Panc1 (cell line): Measurements from ENCODE around the gene LIPE. TPM values are rescaled to one million over a fixed set of nuclear protein-coding genes. Genes with fewer than 3 reads are reported as not detected.

ENCODE experiments used
- ATAC-seq: fragments of 200-7000 bp; cut with Tn5 transposase; 2 replicates; pipeline ENCODE4 v1.9.1; 2020; ENCODE audit warnings: mild to moderate bottlenecking, moderate library complexity
- BruUV-seq: library from RNA; stranded (reverse); fragments of 400-500 nt; replicated peaks from 2 replicates; lab custom pipeline; 2021; lab: Mats Ljungman, UMichigan
- CTCF ChIA-PET: fragments of 300-600 bp; sonication (Branson Sonifier 250); formaldehyde crosslinking; loops from one replicate; lab custom pipeline; 2022; ENCODE audit warnings: antibody characterized with exemption; lab: Charles Lee
- POLR2A ChIA-PET: fragments of 300-600 bp; sonication (Branson Sonifier 250); formaldehyde crosslinking; loops from one replicate; lab custom pipeline; 2022; ENCODE audit warnings: antibody characterized with exemption; lab: Charles Lee
- DNase-seq: peaks from one replicate; pipeline ENCODE4 v3.0.0-alpha.2; 2010; ENCODE audit warnings: low read depth, low spot score
- H3K27ac ChIP-seq: 2 replicates; pipeline ENCODE4 v1.5.1; 2011; ENCODE audit warnings: mild to moderate bottlenecking, low read length, inconsistent platforms
- H3K27me3 ChIP-seq: fragments of 200-500 bp; sonication (Bioruptor generic); 2 replicates; pipeline ENCODE4 v1.6.0; 2014; ENCODE audit warnings: low read length, inconsistent platforms; ENCODE audit not compliant: control insufficient read depth, insufficient read depth
- H3K36me3 ChIP-seq: fragments of 200-500 bp; sonication (Bioruptor generic); 2 replicates; pipeline ENCODE4 v1.5.1; 2014; ENCODE audit warnings: inconsistent platforms, mild to moderate bottlenecking, low read length, moderate library complexity; ENCODE audit not compliant: control insufficient read depth, insufficient read depth
- H3K4me1 ChIP-seq: 2 replicates; pipeline ENCODE4 v1.5.1; 2011; ENCODE audit warnings: inconsistent platforms, mild to moderate bottlenecking, low read length, moderate library complexity; ENCODE audit not compliant: control insufficient read depth, insufficient read depth
- H3K4me3 ChIP-seq, 2 experiments: 2 replicates each; pipeline ENCODE4 v1.5.1; 2011 to 2012; ENCODE audit warnings: low read depth in 2 of 2, low read length in 2 of 2, mild to moderate bottlenecking in 2 of 2, inconsistent platforms in 1 of 2, moderate library complexity in 1 of 2
- H3K9me3 ChIP-seq: fragments of 200-500 bp; sonication (Bioruptor generic); 2 replicates; pipeline ENCODE4 v1.5.1; 2014; ENCODE audit warnings: low read depth, mild to moderate bottlenecking, inconsistent platforms, low read length, moderate library complexity; ENCODE audit not compliant: control insufficient read depth, insufficient read depth
- CTCF ChIP-seq: fragments of 450-650 bp; IDR thresholded peaks from 2 replicates; pipeline ENCODE4 v1.5.1; 2017; ENCODE audit warnings: mild to moderate bottlenecking
- POLR2AphosphoS5 ChIP-seq: IDR thresholded peaks from 2 replicates; pipeline ENCODE4 v1.6.1; 2012; ENCODE audit warnings: mild to moderate bottlenecking, low read depth, low read length, moderate library complexity
- REST ChIP-seq, 2 experiments: IDR thresholded peaks; 2 replicates each; pipeline ENCODE4 v1.6.1; 2011 to 2012; ENCODE audit warnings: low read depth in 2 of 2, control low read depth in 1 of 2, low read length in 1 of 2, mild to moderate bottlenecking in 1 of 2, moderate library complexity in 1 of 2; ENCODE audit not compliant: insufficient read depth in 1 of 2
- SIN3A ChIP-seq: IDR thresholded peaks from 2 replicates; pipeline ENCODE4 v1.6.1; 2012; ENCODE audit warnings: low read depth, mild to moderate bottlenecking, low read length, moderate library complexity, borderline replicate concordance; ENCODE audit not compliant: insufficient read depth
- TCF7L2 ChIP-seq: IDR thresholded peaks from 2 replicates; pipeline ENCODE4 v1.6.1; 2011; ENCODE audit warnings: mild to moderate bottlenecking, low read depth, low read length, inconsistent platforms
- in situ Hi-C: cut with HindIII; loops from 2 replicates; pipeline ENCODE4 v1.10.0; 2016; ENCODE audit warnings: low sequenced_read_pairs, low pct_unique_long_range_greater_than_20kb
- intact Hi-C: fragments of 100-400 bp; cut with micrococcal nuclease; formaldehyde crosslinking; loops from one replicate; pipeline ENCODE4 v1.10.0; 2022; ENCODE audit not compliant: unreplicated experiment
- total RNA-seq: library from RNA; stranded (reverse); gene quantifications from one replicate; pipeline ENCODE4 v1.2.1, GENCODE V29; 2021; ENCODE audit not compliant: unreplicated experiment

LIPE gene
- total RNA-seq, 1 experiment from 2014 or later = 3.4 TPM

- BruUV-seq = no TSS peak
- intact Hi-C loops = no loop called here
- Histone ChIP-seq H3K4me1 (no peaks in the 10 kb centered on the region), H3K9me3 (no peaks in the 10 kb centered on the region), H3K27me3 (no peaks in the 10 kb centered on the region), H3K36me3 (no peaks in the 10 kb centered on the region), H3K27ac (no peak overlapping the region), H3K4me3 (no peak overlapping the region)
- TF ChIP-seq REST (IDR thresholded peaks at IDR 0.05; ENCODE audit: insufficient read depth in 1 of 2, low read depth in 2 of 2, low read length in 1 of 2) = no peak
- no peak for TF ChIP-seq SIN3A
- TF ChIP-seq TCF7L2 = no peak
- TF ChIP-seq POLR2AphosphoS5 = no peak
- TF ChIP-seq CTCF = no peak
- no peak for DNase-seq
- ChIA-PET CTCF (no interaction called here), POLR2A (no interaction called here)
- ATAC-seq = no peak
- in situ Hi-C loops = no loop called here
These were observed 74.6 kb downstream of the LIPE start for GRCh38 chr19:42352301-42353259.

Other genes with a start within 250 kb of the LIPE start
- 13.2 TPM for gene DEDD2, start 209.7 kb downstream of the LIPE start, total RNA-seq
- gene ZNF526, start 207.1 kb downstream of the LIPE start, total RNA-seq = 10.5 TPM
- 46.0 TPM for gene GSK3A, start 184.8 kb downstream of the LIPE start, total RNA-seq
- gene ERF, start 172.3 kb downstream of the LIPE start, total RNA-seq = 85.7 TPM
- 67.4 TPM for gene CIC, start 158.1 kb downstream of the LIPE start, total RNA-seq
- gene PRR19, start 125.3 kb downstream of the LIPE start, total RNA-seq = 2.1 TPM
- 92.2 TPM for gene PAFAH1B3, start 124.8 kb downstream of the LIPE start, total RNA-seq
- 3.0 TPM for gene TMEM145, start 114.1 kb downstream of the LIPE start, total RNA-seq
- 14.2 TPM for gene MEGF8, start 101.8 kb downstream of the LIPE start, total RNA-seq
- 4.6 TPM for gene CNFN, start 37.1 kb downstream of the LIPE start, total RNA-seq
- gene CXCL17, start 15.6 kb upstream of the LIPE start, total RNA-seq = not detected
- 2.4 TPM for gene CEACAM1, start 101.1 kb upstream of the LIPE start, total RNA-seq
- gene CEACAM8, start 167.5 kb upstream of the LIPE start, total RNA-seq = not detected